CD14-positive monocyte (primary cell): Measurements from ENCODE around the gene CTXN1. TPM values are rescaled to one million over a fixed set of nuclear protein-coding genes. Genes with fewer than 3 reads are reported as not detected.

ENCODE experiments used
- DNase-seq, 3 donors: peaks; one replicate each; pipeline ENCODE4 v3.0.0-alpha.2; 2011 to 2022
- H2AFZ ChIP-seq: 2 replicates; pipeline ENCODE4 v1.6.0; 2012; ENCODE audit warnings: mild to moderate bottlenecking, low read depth, low read length, inconsistent platforms; ENCODE audit not compliant: insufficient read depth, poor library complexity, severe bottlenecking
- H3K27ac ChIP-seq, 2 donors: 1 replicate in 1 of 2; 2 replicates in 1 of 2; pipeline ENCODE4 v1.5.1; 2012 to 2013; ENCODE audit warnings: low read length in 2 of 2, control low read depth in 1 of 2, inconsistent platforms in 1 of 2, low read depth in 1 of 2, mild to moderate bottlenecking in 1 of 2
- H3K27me3 ChIP-seq, 2 donors: one replicate each; pipeline versions ENCODE4 v1.6.0 to v1.6.1; 2011 to 2013; ENCODE audit warnings: low read length in 2 of 2; ENCODE audit not compliant: control insufficient read depth in 2 of 2, insufficient read depth in 2 of 2
- H3K36me3 ChIP-seq, 2 donors: replicated peaks in 1 of 2; 1 replicate in 1 of 2; 2 replicates in 1 of 2; pipeline versions ENCODE4 v1.5.1 to v1.6.1; 2012 to 2013; ENCODE audit warnings: low read length in 2 of 2, control low read depth in 1 of 2, inconsistent platforms in 1 of 2, mild to moderate bottlenecking in 1 of 2; ENCODE audit not compliant: insufficient read depth in 2 of 2, control insufficient read depth in 1 of 2
- H3K4me1 ChIP-seq, 2 donors: 1 replicate in 1 of 2; 2 replicates in 1 of 2; pipeline versions ENCODE4 v1.5.1 to v1.6.1; 2012 to 2013; ENCODE audit warnings: low read length in 2 of 2, control low read depth in 1 of 2, inconsistent platforms in 1 of 2, mild to moderate bottlenecking in 1 of 2, moderate library complexity in 1 of 2; ENCODE audit not compliant: insufficient read depth in 2 of 2, control insufficient read depth in 1 of 2
- H3K4me2 ChIP-seq: replicated peaks from 2 replicates; pipeline ENCODE3; 2012; ENCODE audit warnings: low read length, moderate library complexity, mild to moderate bottlenecking; ENCODE audit not compliant: poor library complexity, severe bottlenecking; ENCODE audit errors: extremely low read depth
- H3K4me3 ChIP-seq, 3 experiments: fragments of 200-600 bp in 1 of 3; sonication (generic) in 1 of 3; replicated peaks in 1 of 3; 1 replicate in 2 of 3; 2 replicates in 1 of 3; pipeline ENCODE4 v1.5.1; 2011 to 2013; ENCODE audit warnings: low read length in 3 of 3, mild to moderate bottlenecking in 3 of 3, control low read depth in 2 of 3, low read depth in 2 of 3, inconsistent platforms in 1 of 3, moderate library complexity in 1 of 3
- H3K79me2 ChIP-seq: 2 replicates; pipeline ENCODE4 v1.6.0; 2012; ENCODE audit warnings: mild to moderate bottlenecking, control low read depth, inconsistent platforms, low read length, moderate library complexity; ENCODE audit not compliant: insufficient read depth
- H3K9ac ChIP-seq: 2 replicates; pipeline ENCODE4 v1.6.0; 2017; ENCODE audit warnings: low read length, mild to moderate bottlenecking; ENCODE audit not compliant: insufficient read depth, poor library complexity, severe bottlenecking
- H3K9me3 ChIP-seq, 2 donors: replicated peaks in 1 of 2; 1 replicate in 1 of 2; 2 replicates in 1 of 2; pipeline versions ENCODE4 v1.5.1 to v1.6.1; 2012 to 2013; ENCODE audit warnings: low read length in 2 of 2, control low read depth in 1 of 2; ENCODE audit not compliant: control insufficient read depth in 1 of 2, insufficient read depth in 1 of 2
- H4K20me1 ChIP-seq: 2 replicates; pipeline ENCODE4 v1.6.0; 2012; ENCODE audit warnings: mild to moderate bottlenecking, low read length, control low read depth, moderate library complexity; ENCODE audit not compliant: insufficient read depth
- H3K27ac Mint-ChIP-seq, 7 donors: one replicate each; pipeline ENCODE4 v1.8.0; 2020; ENCODE audit warnings: mild to moderate bottlenecking in 7 of 7, mixed read lengths in 7 of 7, moderate library complexity in 6 of 7, inconsistent platforms in 2 of 7
- H3K27me3 Mint-ChIP-seq, 3 donors: one replicate each; pipeline ENCODE4 v1.8.0; 2021 to 2022; ENCODE audit warnings: low read depth in 3 of 3, mild to moderate bottlenecking in 3 of 3, mixed read lengths in 3 of 3, moderate library complexity in 3 of 3, inconsistent platforms in 1 of 3
- H3K36me3 Mint-ChIP-seq, 2 donors: one replicate each; pipeline ENCODE4 v1.8.0; 2020; ENCODE audit warnings: mixed read lengths in 2 of 2, inconsistent platforms in 1 of 2, mild to moderate bottlenecking in 1 of 2
- H3K4me1 Mint-ChIP-seq: one replicate; pipeline ENCODE4 v1.8.0; 2020; ENCODE audit warnings: mild to moderate bottlenecking, mixed read lengths
- H3K4me3 Mint-ChIP-seq, 2 donors: one replicate each; pipeline ENCODE4 v1.8.0; 2020; ENCODE audit warnings: mild to moderate bottlenecking in 2 of 2, mixed read lengths in 2 of 2, moderate library complexity in 1 of 2
- H3K9me3 Mint-ChIP-seq, 7 donors: one replicate each; pipeline ENCODE4 v1.8.0; 2020 to 2022; ENCODE audit warnings: mixed read lengths in 7 of 7, mild to moderate bottlenecking in 6 of 7, moderate library complexity in 6 of 7, inconsistent platforms in 2 of 7
- CTCF ChIP-seq: fragments of 200-600 bp; IDR thresholded peaks from one replicate; pipeline ENCODE4 v1.8.0; 2022; ENCODE audit warnings: antibody characterized with exemption, mild to moderate bottlenecking
- WGBS: methylation state at CpG from one replicate; pipeline ENCODE4 v1.1.5; 2013; ENCODE audit warnings: missing lambda C conversion rate; ENCODE audit not compliant: insufficient coverage; 5-methylcytosine and 5-hydroxymethylcytosine counted together
- intact Hi-C, 2 donors: fragments of 100-400 bp; cut with micrococcal nuclease; formaldehyde crosslinking; loops; one replicate each; pipeline versions ENCODE4 v1.15.0 to v1.15.1; 2023
- polyA plus RNA-seq, 3 donors: library from polyadenylated mRNA; depleted of rRNA in 1 of 3; unstranded in 2 of 3; stranded (reverse) in 1 of 3; fragments of 300-500 nt in 2 of 3; fragments of >200 nt in 1 of 3; fragmentation: Illumina TruSeq in 2 of 3; gene quantifications; 1 replicate in 2 of 3; 2 replicates in 1 of 3; pipeline ENCODE4 v1.2.3, GENCODE V29; 2012 to 2021

Gene CTXN1
- polyA plus RNA-seq, 3 donors = not detected

- no peaks in the 10 kb centered on the region for H3K9me3 Mint-ChIP-seq
- no peak for DNase-seq
- intact Hi-C loops = loop anchor here in 1 of 2 donors (10.0 kb wide), 1 partner anchor 189 kb away; no protein-coding TSS in a partner anchor
- Histone ChIP-seq H3K4me3 (no peak overlapping the region), H3K4me2 (no peak overlapping the region), H3K4me1 (no peaks in the 10 kb centered on the region), H4K20me1 (peaks cover 5% of the 10 kb centered on the region), H3K27ac (no peak overlapping the region), H2AFZ (no peak overlapping the region), H3K36me3 (peaks cover 77 to 88% of the 10 kb centered on the region in 2 donors), H3K9me3 (no peaks in the 10 kb centered on the region), H3K9ac (no peak overlapping the region), H3K79me2 (no peaks in the 10 kb centered on the region), H3K27me3 (no peaks in the 10 kb centered on the region)
- H3K4me3 Mint-ChIP-seq = no peak overlapping the region
- H3K4me1 Mint-ChIP-seq = no peaks in the 10 kb centered on the region
- 87% methylated on average over 3 of the region's 12 CpGs for WGBS
- no peak for TF ChIP-seq CTCF
- peaks cover 61 to 91% of the 10 kb centered on the region in 2 donors for H3K36me3 Mint-ChIP-seq
- H3K27me3 Mint-ChIP-seq = peaks cover 0 to 1% (median 0%) of the 10 kb centered on the region in 3 donors
- no peak overlapping the region for H3K27ac Mint-ChIP-seq
Measured at GRCh38 chr19:7965921-7966665, 40.2 kb upstream of the CTXN1 start.

- Histone ChIP-seq H3K79me2 (no peaks in the 10 kb centered on the region), H3K4me2 (no peak overlapping the region), H3K4me1 (no peaks in the 10 kb centered on the region), H3K4me3 (no peak overlapping the region), H3K9me3 (no peaks in the 10 kb centered on the region), H3K9ac (no peak overlapping the region), H3K36me3 (peaks cover 79 to 94% of the 10 kb centered on the region in 2 donors), H3K27ac (no peak overlapping the region), H2AFZ (no peak overlapping the region), H3K27me3 (no peaks in the 10 kb centered on the region), H4K20me1 (no peaks in the 10 kb centered on the region)
- Mint-ChIP-seq H3K4me1 (no peaks in the 10 kb centered on the region), H3K9me3 (no peaks in the 10 kb centered on the region), H3K27ac (peak overlapping the region in 2 of 7 donors; percentile 4 to 8), H3K27me3 (peaks cover 0 to 1% (median 0%) of the 10 kb centered on the region in 3 donors), H3K36me3 (peaks cover 67 to 92% of the 10 kb centered on the region in 2 donors), H3K4me3 (no peak overlapping the region)
- no peak for DNase-seq
- intact Hi-C loops = loop anchor here in 1 of 2 donors (10.0 kb wide), 1 partner anchor 189 kb away; no protein-coding TSS in a partner anchor
- TF ChIP-seq CTCF = no peak
- 92% methylated on average over 5 of the region's 12 CpGs for WGBS
Measured at GRCh38 chr19:7965259-7965841, 39.4 kb upstream of the CTXN1 start.
